WTC11 (cell line): ENCODE measurements around the gene ADCY5. TPM values are rescaled to one million over a fixed set of nuclear protein-coding genes. Genes with fewer than 3 reads are reported as not detected.

Experiments
- ATAC-seq: fragments of 200-7000 bp; cut with Tn5 transposase; 2 replicates; pipeline ENCODE4 v1.10.0; 2021; ENCODE audit warnings: mild to moderate bottlenecking, moderate library complexity
- CTCF ChIA-PET: fragments of 300-600 bp; sonication (Branson Sonifier 250); formaldehyde crosslinking; loops from one replicate; lab custom pipeline; 2021; ENCODE audit warnings: antibody characterized with exemption; lab: Charles Lee
- POLR2A ChIA-PET: fragments of 350-600 bp; sonication (Branson Sonifier 250); formaldehyde crosslinking; loops from one replicate; lab custom pipeline; 2021; ENCODE audit warnings: antibody characterized with exemption; lab: Charles Lee
- DNase-seq: peaks from one replicate; pipeline ENCODE4 v3.0.0; 2021; ENCODE audit warnings: low spot score
- H3K27ac Mint-ChIP-seq: 2 replicates; pipeline ENCODE4 v1.8.0; 2021; ENCODE audit warnings: mixed read lengths
- H3K27me3 Mint-ChIP-seq: 2 replicates; pipeline ENCODE4 v1.8.0; 2021; ENCODE audit warnings: low read depth, mild to moderate bottlenecking, moderate library complexity, mixed read lengths
- H3K36me3 Mint-ChIP-seq: 2 replicates; pipeline ENCODE4 v1.8.0; 2021; ENCODE audit warnings: mixed read lengths
- H3K4me1 Mint-ChIP-seq: 2 replicates; pipeline ENCODE4 v1.8.0; 2022; ENCODE audit warnings: mixed read lengths
- H3K4me3 Mint-ChIP-seq: 2 replicates; pipeline ENCODE4 v1.8.0; 2021; ENCODE audit warnings: mild to moderate bottlenecking, moderate library complexity, mixed read lengths
- H3K9me3 Mint-ChIP-seq: 2 replicates; pipeline ENCODE4 v1.8.0; 2021; ENCODE audit warnings: mixed read lengths
- ATF1 ChIP-seq: sonication (generic); formaldehyde crosslinking; IDR thresholded peaks from 2 replicates; pipeline ENCODE4 v1.8.1; 2023; ENCODE audit warnings: mild to moderate bottlenecking, moderate library complexity, missing genetic modification reagents
- FOXP1 ChIP-seq: sonication (generic); formaldehyde crosslinking; IDR thresholded peaks from 2 replicates; pipeline ENCODE4 v1.8.0; 2022; ENCODE audit warnings: missing genetic modification reagents, mild to moderate bottlenecking, moderate library complexity, borderline replicate concordance
- JUN ChIP-seq: sonication (generic); formaldehyde crosslinking; IDR thresholded peaks from 2 replicates; pipeline ENCODE4 v1.8.0; 2023; ENCODE audit warnings: mild to moderate bottlenecking, missing genetic modification reagents
- NFATC4 ChIP-seq: fragments of 250-450 bp; sonication (Bioruptor Pico); IDR thresholded peaks from 2 replicates; pipeline ENCODE4 v1.9.0; 2021; ENCODE audit warnings: mild to moderate bottlenecking
- NR3C1 ChIP-seq: sonication (generic); formaldehyde crosslinking; conservative IDR thresholded peaks from 2 replicates; pipeline ENCODE4 v1.8.1; 2023; ENCODE audit warnings: low read depth, mild to moderate bottlenecking, missing genetic modification reagents
- total RNA-seq: library from RNA; stranded (reverse); gene quantifications from 3 replicates; pipeline ENCODE4 v1.2.3, GENCODE V29; 2021
- TF ChIP-seq, protein P1 (sequence below): sonication (generic); formaldehyde crosslinking; IDR thresholded peaks from 2 replicates; pipeline ENCODE4 v1.8.0; 2023; ENCODE audit warnings: missing genetic modification reagents, mild to moderate bottlenecking, borderline replicate concordance
- TF ChIP-seq, protein P2 (sequence below): sonication (generic); formaldehyde crosslinking; IDR thresholded peaks from 2 replicates; pipeline ENCODE4 v1.8.1; 2023; ENCODE audit warnings: mild to moderate bottlenecking, missing genetic modification reagents
- TF ChIP-seq, protein P3 (sequence below): sonication (generic); formaldehyde crosslinking; IDR thresholded peaks from 2 replicates; pipeline ENCODE4 v1.8.0; 2022; ENCODE audit warnings: missing genetic modification reagents
- TF ChIP-seq, protein P4 (sequence below): sonication (generic); formaldehyde crosslinking; IDR thresholded peaks from 2 replicates; pipeline ENCODE4 v1.8.0; 2022; ENCODE audit warnings: mild to moderate bottlenecking, missing genetic modification reagents
- TF ChIP-seq, protein P5 (sequence below): fragments of 250-450 bp; sonication (Bioruptor Pico); conservative IDR thresholded peaks from 2 replicates; pipeline ENCODE4 v1.9.0; 2021; ENCODE audit warnings: mild to moderate bottlenecking
- TF ChIP-seq, protein P6 (sequence below): sonication (generic); formaldehyde crosslinking; IDR thresholded peaks from 2 replicates; pipeline ENCODE4 v1.8.1; 2022; ENCODE audit warnings: mild to moderate bottlenecking, moderate library complexity, missing genetic modification reagents
- TF ChIP-seq, protein P7 (sequence below): fragments of 250-450 bp; sonication (Bioruptor Pico); IDR thresholded peaks from 2 replicates; pipeline ENCODE4 v1.9.0; 2021; ENCODE audit warnings: mild to moderate bottlenecking

The ADCY5 gene
- total RNA-seq, 1 experiment from 2014 or later = 23.5 TPM

DNA sequence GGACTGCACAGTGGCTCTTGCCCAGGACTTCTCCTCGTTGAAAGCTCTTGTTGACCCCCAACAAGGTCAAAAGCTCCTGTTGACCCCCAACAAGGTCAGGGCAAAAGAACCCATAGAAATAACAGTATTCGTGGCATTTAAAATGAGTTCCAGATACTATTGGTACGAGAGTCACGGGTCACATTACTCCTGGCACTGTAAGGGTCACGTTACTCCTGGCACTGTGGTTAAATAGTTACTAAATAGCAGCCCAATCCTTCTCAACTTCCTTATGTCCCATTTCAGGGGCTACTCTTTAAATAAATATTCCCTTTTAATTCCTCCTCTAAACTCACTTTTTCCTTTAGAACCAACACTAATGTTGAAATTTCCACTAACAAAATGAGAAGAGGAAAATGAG is 18.2 kb upstream of the ADCY5 start (continued):
- TF ChIP-seq, protein P1, sequence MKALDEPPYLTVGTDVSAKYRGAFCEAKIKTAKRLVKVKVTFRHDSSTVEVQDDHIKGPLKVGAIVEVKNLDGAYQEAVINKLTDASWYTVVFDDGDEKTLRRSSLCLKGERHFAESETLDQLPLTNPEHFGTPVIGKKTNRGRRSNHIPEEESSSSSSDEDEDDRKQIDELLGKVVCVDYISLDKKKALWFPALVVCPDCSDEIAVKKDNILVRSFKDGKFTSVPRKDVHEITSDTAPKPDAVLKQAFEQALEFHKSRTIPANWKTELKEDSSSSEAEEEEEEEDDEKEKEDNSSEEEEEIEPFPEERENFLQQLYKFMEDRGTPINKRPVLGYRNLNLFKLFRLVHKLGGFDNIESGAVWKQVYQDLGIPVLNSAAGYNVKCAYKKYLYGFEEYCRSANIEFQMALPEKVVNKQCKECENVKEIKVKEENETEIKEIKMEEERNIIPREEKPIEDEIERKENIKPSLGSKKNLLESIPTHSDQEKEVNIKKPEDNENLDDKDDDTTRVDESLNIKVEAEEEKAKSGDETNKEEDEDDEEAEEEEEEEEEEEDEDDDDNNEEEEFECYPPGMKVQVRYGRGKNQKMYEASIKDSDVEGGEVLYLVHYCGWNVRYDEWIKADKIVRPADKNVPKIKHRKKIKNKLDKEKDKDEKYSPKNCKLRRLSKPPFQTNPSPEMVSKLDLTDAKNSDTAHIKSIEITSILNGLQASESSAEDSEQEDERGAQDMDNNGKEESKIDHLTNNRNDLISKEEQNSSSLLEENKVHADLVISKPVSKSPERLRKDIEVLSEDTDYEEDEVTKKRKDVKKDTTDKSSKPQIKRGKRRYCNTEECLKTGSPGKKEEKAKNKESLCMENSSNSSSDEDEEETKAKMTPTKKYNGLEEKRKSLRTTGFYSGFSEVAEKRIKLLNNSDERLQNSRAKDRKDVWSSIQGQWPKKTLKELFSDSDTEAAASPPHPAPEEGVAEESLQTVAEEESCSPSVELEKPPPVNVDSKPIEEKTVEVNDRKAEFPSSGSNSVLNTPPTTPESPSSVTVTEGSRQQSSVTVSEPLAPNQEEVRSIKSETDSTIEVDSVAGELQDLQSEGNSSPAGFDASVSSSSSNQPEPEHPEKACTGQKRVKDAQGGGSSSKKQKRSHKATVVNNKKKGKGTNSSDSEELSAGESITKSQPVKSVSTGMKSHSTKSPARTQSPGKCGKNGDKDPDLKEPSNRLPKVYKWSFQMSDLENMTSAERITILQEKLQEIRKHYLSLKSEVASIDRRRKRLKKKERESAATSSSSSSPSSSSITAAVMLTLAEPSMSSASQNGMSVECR (CRISPR knock-in tag) = no peak
- TF ChIP-seq ATF1 (CRISPR knock-in tag) = no peak
- TF ChIP-seq, protein P2, sequence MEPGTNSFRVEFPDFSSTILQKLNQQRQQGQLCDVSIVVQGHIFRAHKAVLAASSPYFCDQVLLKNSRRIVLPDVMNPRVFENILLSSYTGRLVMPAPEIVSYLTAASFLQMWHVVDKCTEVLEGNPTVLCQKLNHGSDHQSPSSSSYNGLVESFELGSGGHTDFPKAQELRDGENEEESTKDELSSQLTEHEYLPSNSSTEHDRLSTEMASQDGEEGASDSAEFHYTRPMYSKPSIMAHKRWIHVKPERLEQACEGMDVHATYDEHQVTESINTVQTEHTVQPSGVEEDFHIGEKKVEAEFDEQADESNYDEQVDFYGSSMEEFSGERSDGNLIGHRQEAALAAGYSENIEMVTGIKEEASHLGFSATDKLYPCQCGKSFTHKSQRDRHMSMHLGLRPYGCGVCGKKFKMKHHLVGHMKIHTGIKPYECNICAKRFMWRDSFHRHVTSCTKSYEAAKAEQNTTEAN (CRISPR knock-in tag) = no peak
- no peak for TF ChIP-seq NR3C1 (CRISPR knock-in tag)

DNA sequence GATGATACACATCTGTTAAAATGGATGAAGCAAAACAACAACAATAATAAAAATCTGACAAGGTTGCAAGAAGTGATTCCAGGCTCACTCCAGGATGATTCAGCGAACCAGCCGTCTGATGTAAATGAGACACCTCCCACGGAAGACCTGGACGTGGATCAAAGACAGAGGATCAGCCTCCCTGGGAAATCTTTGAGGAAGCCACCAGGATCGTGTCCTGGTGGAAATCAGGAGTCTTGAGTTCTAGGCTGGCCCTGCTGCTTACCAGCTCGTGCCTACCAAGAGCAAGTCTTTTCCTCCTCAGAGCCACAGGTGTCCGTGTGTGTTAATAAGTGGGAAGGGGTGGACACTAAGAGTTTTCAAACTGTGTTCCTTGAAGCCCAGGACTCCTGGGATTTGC is 15.3 kb upstream of the ADCY5 start:
- no peaks in the 10 kb centered on the region for H3K9me3 Mint-ChIP-seq
- peaks cover 11% of the 10 kb centered on the region for H3K4me1 Mint-ChIP-seq
- CTCF ChIA-PET = interaction anchor here (0.8 to 2.9 kb wide), 2 partner anchors 9 to 16 kb away, joined by 3 to 17 read pairs; partner anchors contain the start of gene ADCY5
- no peak overlapping the region for H3K27ac Mint-ChIP-seq
- POLR2A ChIA-PET = no interaction called here
- no peak for ATAC-seq
- TF ChIP-seq, protein P3, sequence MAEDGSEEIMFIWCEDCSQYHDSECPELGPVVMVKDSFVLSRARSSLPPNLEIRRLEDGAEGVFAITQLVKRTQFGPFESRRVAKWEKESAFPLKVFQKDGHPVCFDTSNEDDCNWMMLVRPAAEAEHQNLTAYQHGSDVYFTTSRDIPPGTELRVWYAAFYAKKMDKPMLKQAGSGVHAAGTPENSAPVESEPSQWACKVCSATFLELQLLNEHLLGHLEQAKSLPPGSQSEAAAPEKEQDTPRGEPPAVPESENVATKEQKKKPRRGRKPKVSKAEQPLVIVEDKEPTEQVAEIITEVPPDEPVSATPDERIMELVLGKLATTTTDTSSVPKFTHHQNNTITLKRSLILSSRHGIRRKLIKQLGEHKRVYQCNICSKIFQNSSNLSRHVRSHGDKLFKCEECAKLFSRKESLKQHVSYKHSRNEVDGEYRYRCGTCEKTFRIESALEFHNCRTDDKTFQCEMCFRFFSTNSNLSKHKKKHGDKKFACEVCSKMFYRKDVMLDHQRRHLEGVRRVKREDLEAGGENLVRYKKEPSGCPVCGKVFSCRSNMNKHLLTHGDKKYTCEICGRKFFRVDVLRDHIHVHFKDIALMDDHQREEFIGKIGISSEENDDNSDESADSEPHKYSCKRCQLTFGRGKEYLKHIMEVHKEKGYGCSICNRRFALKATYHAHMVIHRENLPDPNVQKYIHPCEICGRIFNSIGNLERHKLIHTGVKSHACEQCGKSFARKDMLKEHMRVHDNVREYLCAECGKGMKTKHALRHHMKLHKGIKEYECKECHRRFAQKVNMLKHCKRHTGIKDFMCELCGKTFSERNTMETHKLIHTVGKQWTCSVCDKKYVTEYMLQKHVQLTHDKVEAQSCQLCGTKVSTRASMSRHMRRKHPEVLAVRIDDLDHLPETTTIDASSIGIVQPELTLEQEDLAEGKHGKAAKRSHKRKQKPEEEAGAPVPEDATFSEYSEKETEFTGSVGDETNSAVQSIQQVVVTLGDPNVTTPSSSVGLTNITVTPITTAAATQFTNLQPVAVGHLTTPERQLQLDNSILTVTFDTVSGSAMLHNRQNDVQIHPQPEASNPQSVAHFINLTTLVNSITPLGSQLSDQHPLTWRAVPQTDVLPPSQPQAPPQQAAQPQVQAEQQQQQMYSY (CRISPR knock-in tag) = peak; percentile 76
- no peak for TF ChIP-seq JUN
- TF ChIP-seq, all 79 proteins: peak for 1
- Mint-ChIP-seq H3K4me3 (no peak overlapping the region), H3K27me3 (no peaks in the 10 kb centered on the region), H3K36me3 (no peaks in the 10 kb centered on the region)
- DNase-seq = no peak

DNA sequence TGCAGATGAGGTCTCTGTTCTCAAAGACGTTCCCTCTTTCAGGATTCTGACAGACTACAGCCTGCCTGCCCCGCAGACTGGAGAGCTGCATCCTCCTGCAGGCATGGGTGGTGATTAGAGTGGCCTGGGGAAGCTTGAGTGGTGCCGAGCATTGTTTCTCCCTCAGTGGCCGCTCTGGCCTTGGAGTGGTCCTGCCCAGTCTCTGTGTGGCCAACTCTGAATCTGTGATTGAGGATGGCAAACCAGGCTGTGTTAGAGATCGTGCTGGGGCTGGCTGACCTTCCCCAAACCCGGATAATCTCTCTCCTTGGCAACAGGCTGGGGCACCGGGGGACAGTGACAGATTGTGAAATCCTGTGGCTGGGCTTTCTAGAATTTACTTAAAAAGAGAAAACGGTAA is 11.0 kb upstream of the ADCY5 start:
- no peaks in the 10 kb centered on the region for H3K9me3 Mint-ChIP-seq
- no peaks in the 10 kb centered on the region for H3K27me3 Mint-ChIP-seq
- no peak for TF ChIP-seq NFATC4 (CRISPR knock-in tag)
- TF ChIP-seq, protein P4, sequence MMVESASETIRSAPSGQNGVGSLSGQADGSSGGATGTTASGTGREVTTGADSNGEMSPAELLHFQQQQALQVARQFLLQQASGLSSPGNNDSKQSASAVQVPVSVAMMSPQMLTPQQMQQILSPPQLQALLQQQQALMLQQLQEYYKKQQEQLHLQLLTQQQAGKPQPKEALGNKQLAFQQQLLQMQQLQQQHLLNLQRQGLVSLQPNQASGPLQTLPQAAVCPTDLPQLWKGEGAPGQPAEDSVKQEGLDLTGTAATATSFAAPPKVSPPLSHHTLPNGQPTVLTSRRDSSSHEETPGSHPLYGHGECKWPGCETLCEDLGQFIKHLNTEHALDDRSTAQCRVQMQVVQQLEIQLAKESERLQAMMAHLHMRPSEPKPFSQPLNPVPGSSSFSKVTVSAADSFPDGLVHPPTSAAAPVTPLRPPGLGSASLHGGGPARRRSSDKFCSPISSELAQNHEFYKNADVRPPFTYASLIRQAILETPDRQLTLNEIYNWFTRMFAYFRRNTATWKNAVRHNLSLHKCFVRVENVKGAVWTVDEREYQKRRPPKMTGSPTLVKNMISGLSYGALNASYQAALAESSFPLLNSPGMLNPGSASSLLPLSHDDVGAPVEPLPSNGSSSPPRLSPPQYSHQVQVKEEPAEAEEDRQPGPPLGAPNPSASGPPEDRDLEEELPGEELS (CRISPR knock-in tag) = no peak
- TF ChIP-seq, protein P5, sequence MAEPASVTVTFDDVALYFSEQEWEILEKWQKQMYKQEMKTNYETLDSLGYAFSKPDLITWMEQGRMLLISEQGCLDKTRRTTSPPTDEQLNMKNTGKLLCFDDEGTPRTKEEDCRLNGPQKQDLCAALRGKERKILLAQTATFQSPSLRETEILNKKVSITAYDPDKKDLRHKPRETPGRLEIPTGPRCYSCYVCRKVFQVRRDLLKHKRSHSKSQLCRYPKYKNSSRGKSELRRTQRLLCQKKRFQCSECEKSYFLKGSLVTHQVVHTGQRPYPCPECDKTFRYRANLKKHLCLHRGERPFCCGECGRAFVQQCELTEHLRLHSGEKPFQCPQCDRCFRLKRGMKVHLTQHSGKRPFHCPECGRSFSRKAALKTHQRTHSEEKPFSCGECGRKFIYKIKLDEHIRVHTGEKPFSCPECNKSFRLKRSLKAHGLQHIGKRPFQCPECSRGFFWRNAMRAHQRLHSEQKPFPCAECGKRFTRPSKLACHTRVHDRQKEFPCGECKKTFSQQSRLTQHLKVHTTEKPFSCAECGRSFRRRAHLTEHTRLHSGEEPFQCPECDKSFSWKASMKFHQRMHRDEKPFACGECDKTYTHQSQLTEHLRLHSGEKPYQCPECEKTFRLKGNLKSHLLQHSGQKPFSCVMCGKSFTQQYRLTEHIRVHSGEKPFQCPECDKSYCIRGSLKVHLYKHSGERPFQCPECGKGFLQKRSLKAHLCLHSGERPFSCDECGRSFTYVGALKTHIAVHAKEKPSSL (CRISPR knock-in tag) = no peak
- no peak for TF ChIP-seq FOXP1 (CRISPR knock-in tag)
- TF ChIP-seq, protein P6, sequence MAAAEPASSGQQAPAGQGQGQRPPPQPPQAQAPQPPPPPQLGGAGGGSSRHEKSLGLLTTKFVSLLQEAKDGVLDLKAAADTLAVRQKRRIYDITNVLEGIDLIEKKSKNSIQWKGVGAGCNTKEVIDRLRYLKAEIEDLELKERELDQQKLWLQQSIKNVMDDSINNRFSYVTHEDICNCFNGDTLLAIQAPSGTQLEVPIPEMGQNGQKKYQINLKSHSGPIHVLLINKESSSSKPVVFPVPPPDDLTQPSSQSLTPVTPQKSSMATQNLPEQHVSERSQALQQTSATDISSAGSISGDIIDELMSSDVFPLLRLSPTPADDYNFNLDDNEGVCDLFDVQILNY = no peak
- TF ChIP-seq, protein P7, sequence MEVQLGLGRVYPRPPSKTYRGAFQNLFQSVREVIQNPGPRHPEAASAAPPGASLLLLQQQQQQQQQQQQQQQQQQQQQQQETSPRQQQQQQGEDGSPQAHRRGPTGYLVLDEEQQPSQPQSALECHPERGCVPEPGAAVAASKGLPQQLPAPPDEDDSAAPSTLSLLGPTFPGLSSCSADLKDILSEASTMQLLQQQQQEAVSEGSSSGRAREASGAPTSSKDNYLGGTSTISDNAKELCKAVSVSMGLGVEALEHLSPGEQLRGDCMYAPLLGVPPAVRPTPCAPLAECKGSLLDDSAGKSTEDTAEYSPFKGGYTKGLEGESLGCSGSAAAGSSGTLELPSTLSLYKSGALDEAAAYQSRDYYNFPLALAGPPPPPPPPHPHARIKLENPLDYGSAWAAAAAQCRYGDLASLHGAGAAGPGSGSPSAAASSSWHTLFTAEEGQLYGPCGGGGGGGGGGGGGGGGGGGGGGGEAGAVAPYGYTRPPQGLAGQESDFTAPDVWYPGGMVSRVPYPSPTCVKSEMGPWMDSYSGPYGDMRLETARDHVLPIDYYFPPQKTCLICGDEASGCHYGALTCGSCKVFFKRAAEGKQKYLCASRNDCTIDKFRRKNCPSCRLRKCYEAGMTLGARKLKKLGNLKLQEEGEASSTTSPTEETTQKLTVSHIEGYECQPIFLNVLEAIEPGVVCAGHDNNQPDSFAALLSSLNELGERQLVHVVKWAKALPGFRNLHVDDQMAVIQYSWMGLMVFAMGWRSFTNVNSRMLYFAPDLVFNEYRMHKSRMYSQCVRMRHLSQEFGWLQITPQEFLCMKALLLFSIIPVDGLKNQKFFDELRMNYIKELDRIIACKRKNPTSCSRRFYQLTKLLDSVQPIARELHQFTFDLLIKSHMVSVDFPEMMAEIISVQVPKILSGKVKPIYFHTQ = no peak
- no peak overlapping the region for H3K27ac Mint-ChIP-seq
- H3K36me3 Mint-ChIP-seq = no peaks in the 10 kb centered on the region
- H3K4me1 Mint-ChIP-seq = peaks cover 35% of the 10 kb centered on the region
- ATAC-seq = peak; percentile 42
- H3K4me3 Mint-ChIP-seq = no peak overlapping the region
- CTCF ChIA-PET = interaction anchor here (0.6 to 5.6 kb wide), 4 partner anchors 12 to 99 kb away, joined by 3 to 43 read pairs (median 4); partner anchors contain the start of gene ADCY5
- POLR2A ChIA-PET = no interaction called here
- no peak for DNase-seq
